Endothelial cell (in vitro differentiated cells): ENCODE measurements around the gene TBC1D24. TPM values are rescaled to one million over a fixed set of nuclear protein-coding genes. Genes with fewer than 3 reads are reported as not detected.

Experiments
- DNase-seq: peaks from one replicate; pipeline ENCODE4 v3.0.0; 2021; ENCODE audit warnings: low spot score
- H3K27ac Mint-ChIP-seq: one replicate; pipeline ENCODE4 v1.8.0; 2021; ENCODE audit warnings: mixed read lengths, inconsistent platforms; ENCODE audit not compliant: unreplicated experiment
- H3K27me3 Mint-ChIP-seq: one replicate; pipeline ENCODE4 v1.8.0; 2021; ENCODE audit warnings: mild to moderate bottlenecking, moderate library complexity, mixed read lengths, inconsistent platforms; ENCODE audit not compliant: unreplicated experiment
- H3K36me3 Mint-ChIP-seq: one replicate; pipeline ENCODE4 v1.8.0; 2021; ENCODE audit warnings: mild to moderate bottlenecking, low read depth, mixed read lengths, inconsistent platforms; ENCODE audit not compliant: unreplicated experiment
- H3K4me1 Mint-ChIP-seq: one replicate; pipeline ENCODE4 v1.8.0; 2021; ENCODE audit warnings: mild to moderate bottlenecking, mixed read lengths, inconsistent platforms; ENCODE audit not compliant: unreplicated experiment
- H3K4me3 Mint-ChIP-seq: one replicate; pipeline ENCODE4 v1.8.0; 2021; ENCODE audit warnings: mild to moderate bottlenecking, mixed read lengths, inconsistent platforms; ENCODE audit not compliant: unreplicated experiment
- H3K9me3 Mint-ChIP-seq: one replicate; pipeline ENCODE4 v1.8.0; 2021; ENCODE audit warnings: mixed read lengths, inconsistent platforms; ENCODE audit not compliant: unreplicated experiment
- CTCF ChIP-seq: fragments of 200-600 bp; sonication (generic); IDR thresholded peaks from one replicate; pipeline ENCODE4 v1.5.0; 2021; ENCODE audit warnings: antibody characterized with exemption; ENCODE audit not compliant: unreplicated experiment
- total RNA-seq: library from RNA; stranded (reverse); fragmentation: NEBNext Ultra II Directional; extraction: Animal tissue kit (Norgen Biotek cat#: 25700); gene quantifications from one replicate; pipeline ENCODE4 v1.2.1, GENCODE V29; 2021; ENCODE audit not compliant: unreplicated experiment

The TBC1D24 gene
- total RNA-seq, 1 donor from 2014 or later = 17.3 TPM

- Mint-ChIP-seq H3K27me3 (peaks cover 37% of the 10 kb centered on the region), H3K36me3 (no peaks in the 10 kb centered on the region), H3K27ac (no peak overlapping the region), H3K4me1 (peaks cover 7% of the 10 kb centered on the region), H3K9me3 (no peaks in the 10 kb centered on the region), H3K4me3 (no peak overlapping the region)
- DNase-seq = no peak
- no peak for TF ChIP-seq CTCF
These were observed 1.4 kb upstream of the TBC1D24 start for GRCh38 chr16:2473446-2473926.

GRCh38 chr16:2473999-2474876 lies 689 bp upstream of the TBC1D24 start:
- DNase-seq = peak; percentile 45
- Mint-ChIP-seq H3K27me3 (peaks cover 38% of the 10 kb centered on the region), H3K27ac (no peak overlapping the region), H3K36me3 (no peaks in the 10 kb centered on the region), H3K4me1 (peaks cover 7% of the 10 kb centered on the region), H3K4me3 (peak overlapping the region; percentile 74), H3K9me3 (no peaks in the 10 kb centered on the region)
- no peak for TF ChIP-seq CTCF

GRCh38 chr16:2475413-2476344 lies 752 bp downstream of the TBC1D24 start:
- Mint-ChIP-seq H3K4me3 (peak overlapping the region; percentile 86), H3K36me3 (no peaks in the 10 kb centered on the region), H3K4me1 (peaks cover 4% of the 10 kb centered on the region), H3K27me3 (peaks cover 31% of the 10 kb centered on the region), H3K27ac (no peak overlapping the region), H3K9me3 (no peaks in the 10 kb centered on the region)
- TF ChIP-seq CTCF = no peak
- DNase-seq = no peak

- no peaks in the 10 kb centered on the region for H3K9me3 Mint-ChIP-seq
- H3K27me3 Mint-ChIP-seq = peaks cover 30% of the 10 kb centered on the region
- no peak for DNase-seq
- peak overlapping the region; percentile 86 for H3K4me3 Mint-ChIP-seq
- TF ChIP-seq CTCF = no peak
- no peak overlapping the region for H3K27ac Mint-ChIP-seq
- H3K4me1 Mint-ChIP-seq = peaks cover 4% of the 10 kb centered on the region
- no peaks in the 10 kb centered on the region for H3K36me3 Mint-ChIP-seq
These were observed 1.4 kb downstream of the TBC1D24 start for GRCh38 chr16:2476345-2476720.
